CD4-positive, alpha-beta T cell (primary cell): ENCODE data around the gene KNDC1. TPM values are rescaled to one million over a fixed set of nuclear protein-coding genes. Genes with fewer than 3 reads are reported as not detected.

ENCODE experiments used
- ATAC-seq: fragments of 200-7000 bp; cut with Tn5 transposase; one replicate; pipeline ENCODE4 v1.10.0; 2022; ENCODE audit warnings: mild to moderate bottlenecking; ENCODE audit not compliant: poor library complexity
- CTCF ChIA-PET: fragments of 350-600 bp; sonication (Branson Sonifier 250); formaldehyde crosslinking; loops from one replicate; lab custom pipeline; 2021; ENCODE audit warnings: antibody characterized with exemption, inconsistent platforms; lab: Charles Lee
- POLR2A ChIA-PET: fragments of 350-600 bp; sonication (Branson Sonifier 250); formaldehyde crosslinking; loops from one replicate; lab custom pipeline; 2021; ENCODE audit warnings: antibody characterized with exemption, inconsistent platforms; lab: Charles Lee
- DNase-seq, 14 experiments: peaks; one replicate each; pipeline ENCODE4 v3.0.0-alpha.2; 2013 to 2020; ENCODE audit warnings: mixed read lengths in 2 of 14
- H3K27ac ChIP-seq, 2 donors: one replicate each; pipeline versions ENCODE4 v1.5.1 to v1.7.0; 2013; ENCODE audit warnings: low read length in 2 of 2, low read depth in 1 of 2, mild to moderate bottlenecking in 1 of 2
- H3K27me3 ChIP-seq, 2 experiments: 1 replicate in 1 of 2; 2 replicates in 1 of 2; pipeline versions ENCODE4 v1.6.1 to v1.7.0; 2013; ENCODE audit warnings: low read length in 2 of 2, control low read depth in 1 of 2, mild to moderate bottlenecking in 1 of 2, moderate library complexity in 1 of 2; ENCODE audit not compliant: insufficient read depth in 2 of 2, control insufficient read depth in 1 of 2
- H3K36me3 ChIP-seq: one replicate; pipeline ENCODE4 v1.6.1; 2013; ENCODE audit warnings: low read length, control low read depth; ENCODE audit not compliant: insufficient read depth
- H3K4me1 ChIP-seq: one replicate; pipeline ENCODE4 v1.6.1; 2013; ENCODE audit warnings: low read length, control low read depth; ENCODE audit not compliant: insufficient read depth
- H3K4me3 ChIP-seq: one replicate; pipeline ENCODE4 v1.5.1; 2013; ENCODE audit warnings: mild to moderate bottlenecking, low read length, moderate library complexity
- H3K9me3 ChIP-seq, 2 experiments: 1 replicate in 1 of 2; 2 replicates in 1 of 2; pipeline versions ENCODE4 v1.6.1 to v1.7.0; 2013; ENCODE audit warnings: low read length in 2 of 2, mild to moderate bottlenecking in 2 of 2, control low read depth in 1 of 2, moderate library complexity in 1 of 2; ENCODE audit not compliant: control insufficient read depth in 1 of 2, insufficient read depth in 1 of 2
- H3K27ac Mint-ChIP-seq: one replicate; pipeline ENCODE4 v1.8.0; 2020; ENCODE audit warnings: mixed read lengths
- H3K27me3 Mint-ChIP-seq: one replicate; pipeline ENCODE4 v1.8.0; 2021; ENCODE audit warnings: mixed read lengths
- H3K36me3 Mint-ChIP-seq: one replicate; pipeline ENCODE4 v1.8.0; 2021; ENCODE audit warnings: low read depth, mixed read lengths
- H3K4me1 Mint-ChIP-seq: one replicate; pipeline ENCODE4 v1.8.0; 2021; ENCODE audit warnings: low read depth, mixed read lengths
- H3K4me3 Mint-ChIP-seq: one replicate; pipeline ENCODE4 v1.8.0; 2020; ENCODE audit warnings: mild to moderate bottlenecking, mixed read lengths
- H3K9me3 Mint-ChIP-seq: one replicate; pipeline ENCODE4 v1.8.0; 2020; ENCODE audit warnings: mixed read lengths
- CTCF ChIP-seq: fragments of 200-600 bp; IDR thresholded peaks from one replicate; pipeline ENCODE4 v1.8.0; 2022; ENCODE audit warnings: antibody characterized with exemption, mild to moderate bottlenecking
- intact Hi-C, 2 experiments: fragments of 100-400 bp; cut with DNase I in 1 of 2; cut with micrococcal nuclease in 1 of 2; formaldehyde crosslinking; loops; one replicate each; pipeline versions ENCODE4 v1.15.1 to v1.9.0; 2023 to 2025; cut with DNase I, micrococcal nuclease
- total RNA-seq, 174 experiments: library from RNA in 2 of 174; stranded (reverse) in 2 of 174; gene quantifications; one replicate each; pipeline ENCODE4 v1.2.3 and lab custom pipeline; 2021 to 2026

The KNDC1 gene
- total RNA-seq, 2 experiments from 2014 or later: not detected

GRCh38 chr10:133116455-133116854 lies 43.6 kb upstream of the KNDC1 start:
- no peak overlapping the region for H3K27ac ChIP-seq
- H3K4me3 ChIP-seq: no peak overlapping the region
- no peak for TF ChIP-seq CTCF
- peaks cover 4% of the 10 kb centered on the region for H3K27me3 Mint-ChIP-seq
- no peaks in the 10 kb centered on the region for H3K36me3 ChIP-seq
- no peaks in the 10 kb centered on the region for H3K4me1 ChIP-seq
- intact Hi-C loops: no loop called here
- no peak overlapping the region for H3K4me3 Mint-ChIP-seq
- peaks cover 0 to 46% of the 10 kb centered on the region in 2 experiments for H3K9me3 ChIP-seq
- CTCF ChIA-PET: no interaction called here
- H3K9me3 Mint-ChIP-seq: no peaks in the 10 kb centered on the region
- POLR2A ChIA-PET: no interaction called here
- peaks cover 0 to 6% of the 10 kb centered on the region in 2 experiments for H3K27me3 ChIP-seq
- DNase-seq: no peak
- ATAC-seq: no peak
- no peak overlapping the region for H3K27ac Mint-ChIP-seq
- H3K4me1 Mint-ChIP-seq: no peaks in the 10 kb centered on the region
- H3K36me3 Mint-ChIP-seq: no peaks in the 10 kb centered on the region

GRCh38 chr10:133117036-133117687 lies 42.9 kb upstream of the KNDC1 start:
- H3K9me3 ChIP-seq: peaks cover 0 to 48% of the 10 kb centered on the region in 2 experiments
- Mint-ChIP-seq H3K27me3 (no peaks in the 10 kb centered on the region), H3K4me3 (no peak overlapping the region), H3K4me1 (no peaks in the 10 kb centered on the region), H3K9me3 (no peaks in the 10 kb centered on the region), H3K36me3 (no peaks in the 10 kb centered on the region), H3K27ac (no peak overlapping the region)
- DNase-seq (no peak), ATAC-seq (no peak)
- peaks cover 0 to 6% of the 10 kb centered on the region in 2 experiments for H3K27me3 ChIP-seq
- POLR2A ChIA-PET: no interaction called here
- intact Hi-C loops: no loop called here
- H3K27ac ChIP-seq: no peak overlapping the region
- H3K36me3 ChIP-seq: no peaks in the 10 kb centered on the region
- H3K4me1 ChIP-seq: no peaks in the 10 kb centered on the region
- CTCF ChIA-PET: no interaction called here
- H3K4me3 ChIP-seq: no peak overlapping the region
- TF ChIP-seq CTCF: no peak

- no peak for TF ChIP-seq CTCF
- ATAC-seq (no peak), DNase-seq (no peak)
- peaks cover under 1% of the 10 kb centered on the region for H3K27me3 Mint-ChIP-seq
- peaks cover 0 to 6% of the 10 kb centered on the region in 2 experiments for H3K27me3 ChIP-seq
- no peak overlapping the region for H3K27ac ChIP-seq
- no peaks in the 10 kb centered on the region for H3K4me1 ChIP-seq
- H3K9me3 Mint-ChIP-seq: no peaks in the 10 kb centered on the region
- peaks cover 0 to 50% of the 10 kb centered on the region in 2 experiments for H3K9me3 ChIP-seq
- POLR2A ChIA-PET: no interaction called here
- H3K4me1 Mint-ChIP-seq: no peaks in the 10 kb centered on the region
- H3K27ac Mint-ChIP-seq: no peak overlapping the region
- no peak overlapping the region for H3K4me3 ChIP-seq
- no peak overlapping the region for H3K4me3 Mint-ChIP-seq
- intact Hi-C loops: no loop called here
- H3K36me3 Mint-ChIP-seq: no peaks in the 10 kb centered on the region
- CTCF ChIA-PET: no interaction called here
- H3K36me3 ChIP-seq: no peaks in the 10 kb centered on the region
Observed at GRCh38 chr10:133117688-133118071, 42.3 kb upstream of the KNDC1 start.
